ENCODE measurements around the gene FAM43B. TPM values are rescaled to one million over a fixed set of nuclear protein-coding genes. Genes with fewer than 3 reads are reported as not detected.

FAM43B gene
- polyA plus RNA-seq, 1 experiment, result 0.02 TPM

- Histone ChIP-seq H3K27ac (ENCODE audit: low read depth, low read length) (no peak overlapping the region), H3K4me3 (ENCODE audit: low read depth, low read length) (no peak overlapping the region), H3K27me3 (ENCODE audit: control insufficient read depth, insufficient read depth, low read length) (peaks cover 53% of the 10 kb centered on the region), H3K9me3 (ENCODE audit: control insufficient read depth, insufficient read depth, low read length) (no peaks in the 10 kb centered on the region)
- ChIA-PET CTCF (interaction anchor here (2.5 kb wide), 1 partner anchor 95 kb away, joined by 9 read pairs; the partner anchor contains the start of gene PINK1), POLR2A (no interaction called here)
- TF ChIP-seq CTCF (IDR thresholded peaks at IDR 0.05; ENCODE audit: low read depth, low read length), result no peak
- DNase-seq (ENCODE audit: low read depth, low spot score), result no peak
These were observed 14.1 kb upstream of the FAM43B start for GRCh38 chr1:20538227-20538626.

DNA sequence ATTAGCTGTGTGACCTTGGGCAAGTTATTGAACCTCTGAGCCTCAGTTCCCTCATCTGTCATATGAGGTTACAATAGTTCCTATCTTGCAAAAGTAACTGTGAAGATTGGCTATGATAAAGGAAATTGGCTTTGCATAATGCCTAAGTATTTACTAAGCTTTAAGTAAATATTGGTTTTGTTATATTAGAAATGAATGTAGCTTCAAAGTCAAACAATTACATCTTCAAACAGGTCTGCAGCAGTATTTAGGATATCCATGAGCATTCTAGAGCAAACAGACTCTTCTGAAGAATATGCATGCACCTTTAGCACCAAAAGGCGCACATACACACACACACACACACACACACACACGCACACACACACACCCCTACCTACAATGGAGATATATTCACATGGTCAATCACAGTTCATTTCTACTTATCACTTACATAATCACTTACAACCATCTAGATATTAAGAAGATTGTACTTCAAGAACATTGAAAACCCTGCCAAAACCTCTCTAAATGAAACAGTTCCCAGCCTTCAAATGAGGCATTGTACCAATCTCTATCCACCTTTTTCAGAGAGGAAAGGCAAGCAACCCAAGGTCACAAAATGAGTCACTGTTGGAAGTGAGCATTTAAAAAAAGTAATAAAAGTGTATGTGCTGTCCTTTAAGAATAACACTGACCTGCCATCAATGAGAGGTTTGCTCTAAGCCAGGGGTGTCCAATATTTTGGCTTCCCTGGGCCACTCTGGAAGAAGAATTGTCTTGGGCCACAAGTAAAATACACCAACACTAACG is 13.4 kb upstream of the FAM43B start:
- no peak for TF ChIP-seq CTCF (IDR thresholded peaks at IDR 0.05; ENCODE audit: low read depth, low read length)
- POLR2A ChIA-PET, result no interaction called here
- DNase-seq (ENCODE audit: low read depth, low spot score), result no peak
- Histone ChIP-seq H3K27ac (ENCODE audit: low read depth, low read length) (no peak overlapping the region), H3K4me3 (ENCODE audit: low read depth, low read length) (no peak overlapping the region), H3K27me3 (ENCODE audit: control insufficient read depth, insufficient read depth, low read length) (peaks cover 51% of the 10 kb centered on the region), H3K9me3 (ENCODE audit: control insufficient read depth, insufficient read depth, low read length) (no peaks in the 10 kb centered on the region)
- CTCF ChIA-PET, result interaction anchor here (2.5 kb wide), 1 partner anchor 94 kb away, joined by 9 read pairs; the partner anchor contains the start of gene PINK1

DNA sequence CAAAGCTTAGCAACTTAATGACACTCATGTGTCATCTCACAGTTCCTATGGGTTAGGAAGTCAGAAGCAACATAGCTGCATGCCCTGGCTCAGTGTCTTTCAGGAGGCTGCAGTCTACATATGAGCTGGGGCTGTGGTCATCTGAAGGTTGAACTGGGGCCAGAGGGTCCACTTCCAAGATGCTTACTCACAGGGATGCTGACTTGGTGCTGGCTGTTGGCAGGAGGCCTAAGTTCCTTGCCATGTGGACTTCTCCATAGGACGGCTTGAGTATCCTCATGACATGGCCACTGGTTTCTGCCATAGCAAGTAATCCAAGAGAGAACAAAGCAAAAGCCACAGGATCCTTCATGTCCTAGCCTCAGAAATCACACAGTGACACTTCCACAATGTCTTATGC is 12.1 kb upstream of the FAM43B start:
- no peak for TF ChIP-seq CTCF (IDR thresholded peaks at IDR 0.05; ENCODE audit: low read depth, low read length)
- H3K9me3 ChIP-seq (ENCODE audit: control insufficient read depth, insufficient read depth, low read length), result no peaks in the 10 kb centered on the region
- H3K4me3 ChIP-seq (ENCODE audit: low read depth, low read length), result no peak overlapping the region
- H3K27ac ChIP-seq (ENCODE audit: low read depth, low read length), result no peak overlapping the region
- DNase-seq (ENCODE audit: low read depth, low spot score), result no peak
- H3K27me3 ChIP-seq (ENCODE audit: control insufficient read depth, insufficient read depth, low read length), result peaks cover 41% of the 10 kb centered on the region
- CTCF ChIA-PET, result interaction anchor here (2.5 kb wide), 1 partner anchor 93 kb away, joined by 9 read pairs; the partner anchor contains the start of gene PINK1
- POLR2A ChIA-PET, result no interaction called here

DNA sequence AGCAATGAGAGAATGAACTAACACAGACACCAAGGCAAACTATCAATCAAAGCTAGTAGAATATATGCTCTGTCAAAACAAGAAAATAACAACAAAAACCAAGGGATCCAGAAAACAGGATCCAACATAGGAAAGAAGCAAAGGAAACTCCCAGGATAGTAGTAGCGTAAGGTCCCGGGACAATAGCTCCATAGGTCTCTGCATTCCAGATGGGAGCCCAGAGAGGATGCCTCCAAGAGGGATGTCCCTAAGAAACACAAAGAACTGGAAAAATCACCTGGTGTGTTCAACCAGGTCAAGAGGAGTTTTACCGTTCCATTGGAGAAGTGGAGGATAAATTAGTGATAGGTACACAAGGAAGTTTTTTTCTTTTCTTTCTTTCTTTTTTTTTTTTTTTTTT is 5.7 kb upstream of the FAM43B start:
- DNase-seq (ENCODE audit: low read depth, low spot score), result no peak
- Histone ChIP-seq H3K9me3 (ENCODE audit: control insufficient read depth, insufficient read depth, low read length) (no peaks in the 10 kb centered on the region), H3K4me3 (ENCODE audit: low read depth, low read length) (no peak overlapping the region), H3K27me3 (ENCODE audit: control insufficient read depth, insufficient read depth, low read length) (peaks cover 44% of the 10 kb centered on the region), H3K27ac (ENCODE audit: low read depth, low read length) (no peak overlapping the region)
- CTCF ChIA-PET, result no interaction called here
- no peak for TF ChIP-seq CTCF (IDR thresholded peaks at IDR 0.05; ENCODE audit: low read depth, low read length)
- POLR2A ChIA-PET, result no interaction called here

GRCh38 chr1:20551161-20551560 is 1.2 kb upstream of the FAM43B start:
- no peaks in the 10 kb centered on the region; the same call in 1 of the 2 replicates for H3K9me3 ChIP-seq (ENCODE audit: control insufficient read depth, insufficient read depth, low read length)
- peaks cover 61% of the 10 kb centered on the region for H3K27me3 ChIP-seq (ENCODE audit: control insufficient read depth, insufficient read depth, low read length)
- no peak for DNase-seq (ENCODE audit: low read depth, low spot score)
- no peak overlapping the region for H3K4me3 ChIP-seq (ENCODE audit: low read depth, low read length)
- TF ChIP-seq CTCF (IDR thresholded peaks at IDR 0.05; ENCODE audit: low read depth, low read length), result no peak
- H3K27ac ChIP-seq (ENCODE audit: low read depth, low read length), result no peak overlapping the region
- CTCF ChIA-PET, result interaction anchor here (1.4 to 2.3 kb wide), 2 partner anchors 24 to 82 kb away, joined by 3 to 8 read pairs; no protein-coding TSS in a partner anchor
- POLR2A ChIA-PET, result no interaction called here
